ENCODE results near the gene CHRND. TPM values are rescaled to one million over a fixed set of nuclear protein-coding genes. Genes with fewer than 3 reads are reported as not detected.

Gene CHRND
- total and polyA plus RNA-seq, 9 donors = 83.7 to 163 (median 138) TPM

- no peak for DNase-seq
- Histone ChIP-seq H3K27me3 (ENCODE audit: control insufficient read depth, insufficient read depth, low read length) (peaks cover 41% of the 10 kb centered on the region), H3K36me3 (ENCODE audit: control insufficient read depth, insufficient read depth, low read length) (no peaks in the 10 kb centered on the region), H3K27ac (ENCODE audit: low read length) (no peak overlapping the region), H3K9me3 (replicated peaks; ENCODE audit: control insufficient read depth, low read depth, low read length) (no peaks in the 10 kb centered on the region), H3K4me3 (ENCODE audit: low read length) (no peak overlapping the region), H3K4me1 (ENCODE audit: control insufficient read depth, insufficient read depth, low read length) (peaks cover 12% of the 10 kb centered on the region)
- WGBS (ENCODE audit: insufficient coverage) = no CpG with 5 or more reads among the region's 3 CpGs
Measured at GRCh38 chr2:232516551-232516950, 9.4 kb upstream of the CHRND start.

- Histone ChIP-seq H3K27ac (ENCODE audit: low read length) (no peak overlapping the region), H3K4me3 (ENCODE audit: low read length) (no peak overlapping the region), H3K36me3 (ENCODE audit: control insufficient read depth, insufficient read depth, low read length) (no peaks in the 10 kb centered on the region), H3K27me3 (ENCODE audit: control insufficient read depth, insufficient read depth, low read length) (peaks cover 58% of the 10 kb centered on the region), H3K9me3 (replicated peaks; ENCODE audit: control insufficient read depth, low read depth, low read length) (no peaks in the 10 kb centered on the region), H3K4me1 (ENCODE audit: control insufficient read depth, insufficient read depth, low read length) (peaks cover 24% of the 10 kb centered on the region)
- no peak for DNase-seq
- WGBS (ENCODE audit: insufficient coverage) = 53% methylated on average over 6 of the region's 6 CpGs
Measured at GRCh38 chr2:232518844-232519243, 7.1 kb upstream of the CHRND start.

DNA sequence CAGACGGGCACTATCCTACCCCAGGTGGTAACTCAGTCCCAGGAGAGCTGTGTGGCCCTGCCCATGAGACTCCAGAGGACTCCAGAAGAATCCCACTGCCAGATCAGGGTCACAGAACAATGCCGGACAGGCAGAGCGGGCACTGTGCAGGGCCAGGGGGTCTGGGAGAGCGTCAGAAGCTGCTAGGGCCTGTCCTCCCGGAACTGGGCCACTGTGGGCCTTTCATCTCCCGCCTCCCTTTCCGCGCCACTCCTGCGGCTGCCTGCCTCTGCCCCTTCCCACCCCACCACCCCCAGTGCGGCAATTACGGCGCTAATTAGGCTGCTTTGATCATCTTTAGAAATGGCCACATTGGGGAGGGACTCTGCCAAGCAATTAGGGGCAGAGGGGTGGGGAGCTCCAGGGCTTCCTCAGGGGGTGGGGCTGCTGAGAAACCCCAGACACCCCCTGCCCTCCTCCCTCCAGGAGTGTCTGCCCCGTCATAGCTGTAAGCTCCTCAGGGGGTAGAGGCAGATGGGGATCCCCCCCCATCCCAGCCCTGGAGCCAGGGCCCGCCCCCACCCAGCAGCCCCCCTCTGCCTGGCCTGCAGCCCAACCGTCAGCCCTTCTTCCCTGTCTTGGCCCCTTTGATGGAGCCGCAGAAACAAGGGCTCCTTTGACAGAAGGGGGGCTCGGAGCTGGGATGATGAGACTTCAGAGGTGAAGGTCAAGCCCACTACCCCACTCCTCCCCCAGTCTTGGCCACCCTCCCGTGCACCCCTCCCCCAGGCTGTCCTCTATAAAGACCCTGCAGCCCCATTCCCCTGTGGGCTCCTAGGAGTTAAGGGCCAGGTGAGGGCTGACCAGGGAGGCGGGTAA lies 6.2 kb upstream of the CHRND start, which contains the start of gene PRSS56:
PRSS56 (plus strand) TSS at position 808 of the 858 bp plus-strand sequence. CDS start 211 bp downstream, outside the sequence.
- peaks cover 64% of the 10 kb centered on the region for H3K27me3 ChIP-seq (ENCODE audit: control insufficient read depth, insufficient read depth, low read length)
- no peaks in the 10 kb centered on the region for H3K36me3 ChIP-seq (ENCODE audit: control insufficient read depth, insufficient read depth, low read length)
- H3K4me1 ChIP-seq (ENCODE audit: control insufficient read depth, insufficient read depth, low read length) = peaks cover 33% of the 10 kb centered on the region
- H3K27ac ChIP-seq (ENCODE audit: low read length) = no peak within 1 kb of the TSS
- H3K4me3 ChIP-seq (ENCODE audit: low read length) = no peak within 1 kb of the TSS
- no peaks in the 10 kb centered on the region for H3K9me3 ChIP-seq (replicated peaks; ENCODE audit: control insufficient read depth, low read depth, low read length)
- no peak for DNase-seq
- 41% methylated on average over 7 of the region's 19 CpGs for WGBS (ENCODE audit: insufficient coverage)

GRCh38 chr2:232520489-232520888 lies 5.5 kb upstream of the CHRND start:
- Histone ChIP-seq H3K27ac (ENCODE audit: low read length) (no peak overlapping the region), H3K4me1 (ENCODE audit: control insufficient read depth, insufficient read depth, low read length) (peaks cover 36% of the 10 kb centered on the region), H3K27me3 (ENCODE audit: control insufficient read depth, insufficient read depth, low read length) (peaks cover 68% of the 10 kb centered on the region), H3K9me3 (replicated peaks; ENCODE audit: control insufficient read depth, low read depth, low read length) (no peaks in the 10 kb centered on the region), H3K4me3 (ENCODE audit: low read length) (no peak overlapping the region), H3K36me3 (ENCODE audit: control insufficient read depth, insufficient read depth, low read length) (no peaks in the 10 kb centered on the region)
- DNase-seq = no peak
- WGBS (ENCODE audit: insufficient coverage) = 67% methylated on average over 5 of the region's 15 CpGs

DNA sequence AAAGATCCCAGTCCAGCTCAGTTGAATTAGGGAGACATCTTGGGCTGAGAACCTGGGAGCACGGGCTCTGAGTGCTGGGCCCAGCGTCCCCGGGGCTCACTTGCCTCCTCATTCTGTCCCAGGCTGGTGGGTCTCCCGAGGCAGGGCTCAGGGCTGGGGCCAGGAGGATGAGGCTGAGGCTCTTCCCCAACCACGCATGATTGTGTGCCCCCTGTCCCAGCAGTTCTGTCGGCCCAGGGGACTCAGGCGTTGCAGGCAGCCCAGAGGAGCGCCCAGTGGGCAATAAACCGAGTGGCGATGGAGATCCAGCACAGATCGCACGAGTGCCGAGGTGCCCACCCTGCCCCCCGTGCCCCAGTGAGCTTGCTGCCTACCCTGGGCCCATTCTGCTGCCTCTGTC lies 4.9 kb upstream of the CHRND start:
- no peak for DNase-seq
- no peaks in the 10 kb centered on the region for H3K36me3 ChIP-seq (ENCODE audit: control insufficient read depth, insufficient read depth, low read length)
- H3K4me3 ChIP-seq (ENCODE audit: low read length) = no peak overlapping the region
- WGBS (ENCODE audit: insufficient coverage) = 71% methylated on average over 14 of the region's 14 CpGs
- H3K27ac ChIP-seq (ENCODE audit: low read length) = no peak overlapping the region
- peaks cover 70% of the 10 kb centered on the region for H3K27me3 ChIP-seq (ENCODE audit: control insufficient read depth, insufficient read depth, low read length)
- peaks cover 34% of the 10 kb centered on the region for H3K4me1 ChIP-seq (ENCODE audit: control insufficient read depth, insufficient read depth, low read length)
- no peaks in the 10 kb centered on the region for H3K9me3 ChIP-seq (replicated peaks; ENCODE audit: control insufficient read depth, low read depth, low read length)

- DNase-seq = peak; percentile 50
- H3K9me3 ChIP-seq (replicated peaks; ENCODE audit: control insufficient read depth, low read depth, low read length) = no peaks in the 10 kb centered on the region
- H3K4me3 ChIP-seq (ENCODE audit: low read length) = peak overlapping the region; percentile 21
- peaks cover 42% of the 10 kb centered on the region for H3K4me1 ChIP-seq (ENCODE audit: control insufficient read depth, insufficient read depth, low read length)
- H3K36me3 ChIP-seq (ENCODE audit: control insufficient read depth, insufficient read depth, low read length) = no peaks in the 10 kb centered on the region
- WGBS (ENCODE audit: insufficient coverage) = 4% methylated on average over 64 of the region's 66 CpGs
- H3K27ac ChIP-seq (ENCODE audit: low read length) = no peak overlapping the region
- peaks cover 69% of the 10 kb centered on the region for H3K27me3 ChIP-seq (ENCODE audit: control insufficient read depth, insufficient read depth, low read length)
Measured at GRCh38 chr2:232521959-232522622, 3.9 kb upstream of the CHRND start.

DNA sequence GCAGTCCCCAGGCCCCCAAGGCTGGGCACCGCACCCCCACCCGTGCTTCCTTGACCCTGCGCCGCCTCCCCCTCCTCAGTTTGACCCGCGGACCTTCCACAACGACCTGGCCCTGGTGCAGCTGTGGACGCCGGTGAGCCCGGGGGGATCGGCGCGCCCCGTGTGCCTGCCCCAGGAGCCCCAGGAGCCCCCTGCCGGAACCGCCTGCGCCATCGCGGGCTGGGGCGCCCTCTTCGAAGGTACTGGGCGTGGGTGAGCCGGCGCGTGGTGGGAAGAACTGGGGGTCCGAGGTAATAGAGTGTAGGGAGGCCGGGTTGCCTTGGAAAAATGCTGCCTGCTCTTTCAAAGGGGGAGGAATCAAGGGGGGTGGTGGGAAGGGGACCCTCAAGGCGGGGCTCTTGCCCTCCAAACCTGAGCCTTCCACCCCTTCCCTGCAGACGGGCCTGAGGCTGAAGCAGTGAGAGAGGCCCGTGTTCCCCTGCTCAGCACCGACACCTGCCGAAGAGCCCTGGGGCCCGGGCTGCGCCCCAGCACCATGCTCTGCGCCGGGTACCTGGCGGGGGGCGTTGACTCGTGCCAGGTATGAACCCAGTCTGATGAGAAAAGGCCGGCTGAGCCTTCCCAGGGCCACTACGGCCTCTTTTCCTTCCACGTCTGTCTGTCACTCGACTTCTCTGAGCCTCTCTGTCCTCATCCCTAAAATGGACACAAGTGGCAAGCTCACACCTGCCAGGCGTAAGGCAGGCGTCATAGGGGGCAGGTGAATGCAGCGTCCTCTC lies 3.1 kb upstream of the CHRND start:
- 19% methylated on average over 41 of the region's 46 CpGs for WGBS (ENCODE audit: insufficient coverage)
- no peaks in the 10 kb centered on the region for H3K9me3 ChIP-seq (replicated peaks; ENCODE audit: control insufficient read depth, low read depth, low read length)
- no peaks in the 10 kb centered on the region for H3K36me3 ChIP-seq (ENCODE audit: control insufficient read depth, insufficient read depth, low read length)
- H3K4me3 ChIP-seq (ENCODE audit: low read length) = no peak overlapping the region
- H3K4me1 ChIP-seq (ENCODE audit: control insufficient read depth, insufficient read depth, low read length) = peaks cover 49% of the 10 kb centered on the region
- peaks cover 67% of the 10 kb centered on the region for H3K27me3 ChIP-seq (ENCODE audit: control insufficient read depth, insufficient read depth, low read length)
- no peak for DNase-seq
- H3K27ac ChIP-seq (ENCODE audit: low read length) = no peak overlapping the region

- DNase-seq = no peak
- peak overlapping the region; percentile 44 for H3K4me3 ChIP-seq (ENCODE audit: low read length)
- peaks cover 5% of the 10 kb centered on the region for H3K36me3 ChIP-seq (ENCODE audit: control insufficient read depth, insufficient read depth, low read length)
- 18% methylated on average over 14 of the region's 16 CpGs for WGBS (ENCODE audit: insufficient coverage)
- peak overlapping the region; percentile 35 for H3K27ac ChIP-seq (ENCODE audit: low read length)
- peaks cover 64% of the 10 kb centered on the region for H3K27me3 ChIP-seq (ENCODE audit: control insufficient read depth, insufficient read depth, low read length)
- H3K9me3 ChIP-seq (replicated peaks; ENCODE audit: control insufficient read depth, low read depth, low read length) = no peaks in the 10 kb centered on the region
- H3K4me1 ChIP-seq (ENCODE audit: control insufficient read depth, insufficient read depth, low read length) = peaks cover 54% of the 10 kb centered on the region
Measured at GRCh38 chr2:232523402-232523681, 2.6 kb upstream of the CHRND start.

DNA sequence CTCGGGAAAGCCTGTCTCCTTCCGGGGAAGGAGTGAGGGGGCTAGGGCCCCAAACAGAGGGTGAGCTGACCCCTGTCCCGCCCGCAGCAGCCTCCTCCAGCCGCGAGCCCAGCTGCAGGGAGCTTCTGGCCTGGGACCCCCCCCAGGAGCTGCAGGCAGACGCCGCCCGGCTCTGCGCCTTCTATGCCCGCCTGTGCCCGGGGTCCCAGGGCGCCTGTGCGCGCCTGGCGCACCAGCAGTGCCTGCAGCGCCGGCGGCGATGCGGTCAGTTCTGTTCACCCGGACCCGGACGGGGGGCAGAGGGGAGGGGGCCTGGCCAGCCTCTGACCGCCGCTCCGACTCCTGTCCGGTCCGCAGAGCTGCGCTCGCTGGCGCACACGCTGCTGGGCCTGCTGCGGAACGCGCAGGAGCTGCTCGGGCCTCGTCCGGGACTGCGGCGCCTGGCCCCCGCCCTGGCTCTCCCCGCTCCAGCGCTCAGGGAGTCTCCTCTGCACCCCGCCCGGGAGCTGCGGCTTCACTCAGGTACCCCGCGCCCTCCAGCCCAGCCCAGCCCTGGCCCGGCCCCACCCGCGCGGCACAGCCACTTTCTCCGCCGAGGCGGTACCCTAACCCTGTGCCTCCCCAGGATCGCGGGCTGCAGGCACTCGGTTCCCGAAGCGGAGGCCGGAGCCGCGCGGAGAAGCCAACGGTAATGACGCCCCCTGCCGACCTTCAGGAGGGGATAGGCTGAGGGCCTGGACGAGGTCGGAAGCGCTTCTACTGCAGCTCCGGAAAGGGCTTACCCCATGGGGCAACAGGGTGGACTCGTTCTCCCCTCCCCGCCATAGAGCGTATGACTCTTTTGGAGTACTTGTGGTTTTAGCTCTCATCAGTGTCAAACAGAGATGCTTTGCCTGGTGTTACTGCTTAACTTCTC lies 2.0 kb upstream of the CHRND start:
- Histone ChIP-seq H3K36me3 (ENCODE audit: control insufficient read depth, insufficient read depth, low read length) (peaks cover 8% of the 10 kb centered on the region), H3K9me3 (replicated peaks; ENCODE audit: control insufficient read depth, low read depth, low read length) (no peaks in the 10 kb centered on the region), H3K27ac (ENCODE audit: low read length) (peak overlapping the region; percentile 92), H3K4me3 (ENCODE audit: low read length) (peak overlapping the region; percentile 44), H3K27me3 (ENCODE audit: control insufficient read depth, insufficient read depth, low read length) (peaks cover 59% of the 10 kb centered on the region), H3K4me1 (ENCODE audit: control insufficient read depth, insufficient read depth, low read length) (peaks cover 60% of the 10 kb centered on the region)
- WGBS (ENCODE audit: insufficient coverage) = under 1% methylated on average over 73 of the region's 75 CpGs
- DNase-seq = peak; percentile 63
